Tibial nerve (tissue), 4 donors: ENCODE measurements around the gene KCNJ18.
"Not testable (repeated sequence)": the region's sequence is repeated elsewhere in the genome, so short reads cannot be mapped to it uniquely, and the experiment has no call there.

Experiments used
- CTCF ChIP-seq, 5 experiments: fragments of 200-600 bp in 3 of 5; fragments of 450-650 bp in 2 of 5; sonication (generic) in 3 of 5; IDR thresholded peaks; one replicate each; pipeline ENCODE4 v1.5.1; 2016 to 2019; ENCODE audit warnings: antibody characterized with exemption in 5 of 5, mild to moderate bottlenecking in 3 of 5, moderate library complexity in 2 of 5
- EP300 ChIP-seq, 2 donors: sonication (generic); formaldehyde crosslinking; IDR thresholded peaks; one replicate each; pipeline ENCODE4 v1.6.1; 2017; ENCODE audit warnings: antibody characterized with exemption in 2 of 2, mild to moderate bottlenecking in 1 of 2
- POLR2A ChIP-seq, 2 donors: fragments of 450-650 bp; IDR thresholded peaks; one replicate each; pipeline ENCODE4 v1.6.1; 2017; ENCODE audit warnings: antibody characterized with exemption in 2 of 2, mild to moderate bottlenecking in 2 of 2, moderate library complexity in 2 of 2

GRCh38 chr17:21702940-21703640, 10.8 kb downstream of the KCNJ18 start:
- not testable (repeated sequence) for TF ChIP-seq CTCF, EP300, POLR2A (IDR thresholded peaks at IDR 0.05)
